ENCODE data around the gene GPC1.

DNA sequence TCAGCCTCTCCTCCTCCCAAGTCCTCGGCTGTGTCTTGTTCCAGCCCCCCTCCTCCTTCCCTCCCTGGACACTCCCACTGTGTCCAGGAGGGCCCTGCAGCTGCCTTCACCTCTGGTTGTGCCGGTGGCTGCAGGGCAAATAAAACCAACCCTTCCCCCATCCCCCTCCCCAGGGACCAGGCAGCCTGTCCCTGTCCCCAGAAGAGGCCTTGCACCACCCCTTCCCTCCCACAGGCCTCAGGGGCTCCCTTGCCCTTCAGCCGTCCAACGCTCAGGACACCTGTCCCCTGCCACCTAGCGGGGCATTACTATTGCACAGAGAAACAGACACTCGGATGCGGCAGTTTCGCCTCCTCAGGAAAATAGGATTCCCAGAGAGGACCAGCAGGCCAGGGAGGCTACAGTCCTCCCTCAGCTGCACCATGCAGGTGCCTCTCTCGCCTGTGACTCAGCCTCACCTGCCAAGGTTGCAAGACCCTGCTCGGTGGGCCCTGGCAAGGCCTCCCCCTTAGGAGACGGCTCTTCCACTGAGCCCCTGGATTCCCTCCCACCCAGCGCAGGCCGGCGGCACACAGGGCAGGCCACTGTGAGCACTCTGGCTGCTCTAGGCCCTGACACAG is 5.5 kb upstream of the GPC1 start:
- TF ChIP-seq TCF7L2 (IDR thresholded peaks at IDR 0.05; ENCODE audit: borderline replicate concordance, low read depth, low read length) (no peak), CTCF (tag by site-specific recombination; IDR thresholded peaks at IDR 0.05) (no peak)
- TF ChIP-seq, protein P1, sequence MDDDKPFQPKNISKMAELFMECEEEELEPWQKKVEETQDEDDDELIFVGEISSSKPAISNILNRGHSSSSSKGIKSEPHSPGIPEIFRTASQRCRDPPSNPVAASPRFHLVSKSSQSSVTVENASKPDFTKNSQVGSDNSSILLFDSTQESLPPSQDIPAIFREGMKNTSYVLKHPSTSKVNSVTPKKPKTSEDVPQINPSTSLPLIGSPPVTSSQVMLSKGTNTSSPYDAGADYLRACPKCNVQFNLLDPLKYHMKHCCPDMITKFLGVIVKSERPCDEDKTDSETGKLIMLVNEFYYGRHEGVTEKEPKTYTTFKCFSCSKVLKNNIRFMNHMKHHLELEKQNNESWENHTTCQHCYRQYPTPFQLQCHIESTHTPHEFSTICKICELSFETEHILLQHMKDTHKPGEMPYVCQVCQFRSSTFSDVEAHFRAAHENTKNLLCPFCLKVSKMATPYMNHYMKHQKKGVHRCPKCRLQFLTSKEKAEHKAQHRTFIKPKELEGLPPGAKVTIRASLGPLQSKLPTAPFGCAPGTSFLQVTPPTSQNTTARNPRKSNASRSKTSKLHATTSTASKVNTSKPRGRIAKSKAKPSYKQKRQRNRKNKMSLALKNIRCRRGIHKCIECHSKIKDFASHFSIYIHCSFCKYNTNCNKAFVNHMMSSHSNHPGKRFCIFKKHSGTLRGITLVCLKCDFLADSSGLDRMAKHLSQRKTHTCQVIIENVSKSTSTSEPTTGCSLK (tag by site-specific recombination; IDR thresholded peaks at IDR 0.05), result no peak

Measured in HEK293 (cell line).